MM.1S (cell line): Measurements from ENCODE around the gene SFRP5.

Source experiments
- DNase-seq: peaks from one replicate; pipeline ENCODE4 v3.0.0-alpha.2; 2015
- H2AFZ ChIP-seq: fragments of 300-600 bp; sonication (generic); 2 replicates; pipeline ENCODE4 v1.6.0; 2016; ENCODE audit warnings: antibody characterized with exemption, low read length
- H3F3A ChIP-seq: fragments of 300-600 bp; sonication (generic); 2 replicates; pipeline ENCODE4 v1.6.1; 2016; ENCODE audit warnings: mild to moderate bottlenecking, antibody characterized with exemption, low read length, moderate library complexity, mixed read lengths; ENCODE audit not compliant: insufficient read depth
- H3K27ac ChIP-seq: fragments of 300-600 bp; sonication (generic); 2 replicates; pipeline ENCODE4 v1.5.1; 2016; ENCODE audit warnings: mild to moderate bottlenecking, low read length
- H3K27me3 ChIP-seq: fragments of 300-600 bp; sonication (generic); replicated peaks from 2 replicates; pipeline ENCODE4 v1.6.0; 2016; ENCODE audit warnings: low read length; ENCODE audit not compliant: insufficient read depth
- H3K36me3 ChIP-seq: fragments of 300-600 bp; sonication (generic); replicated peaks from 2 replicates; pipeline ENCODE4 v1.6.1; 2016; ENCODE audit warnings: mild to moderate bottlenecking, low read length, mixed read lengths; ENCODE audit not compliant: insufficient read depth
- H3K4me1 ChIP-seq: fragments of 300-600 bp; sonication (generic); 2 replicates; pipeline ENCODE4 v1.6.1; 2016; ENCODE audit warnings: low read length, mixed read lengths
- H3K4me2 ChIP-seq: fragments of 300-600 bp; sonication (generic); 2 replicates; pipeline ENCODE4 v1.6.0; 2016; ENCODE audit warnings: low read depth, low read length
- H3K4me3 ChIP-seq: fragments of 300-600 bp; sonication (generic); 2 replicates; pipeline ENCODE4 v1.5.1; 2016; ENCODE audit warnings: low read length, mixed read lengths
- H3K79me2 ChIP-seq: fragments of 300-600 bp; sonication (generic); 2 replicates; pipeline ENCODE4 v1.6.1; 2016; ENCODE audit warnings: mixed run types, low read length, mixed read lengths
- H3K9ac ChIP-seq: fragments of 300-600 bp; sonication (generic); 2 replicates; pipeline ENCODE4 v1.6.1; 2016; ENCODE audit warnings: low read length, mixed read lengths
- H3K9me2 ChIP-seq: fragments of 300-600 bp; sonication (generic); replicated peaks from 2 replicates; pipeline ENCODE4 v1.6.1; 2016; ENCODE audit warnings: mild to moderate bottlenecking, low read length, mixed read lengths; ENCODE audit not compliant: insufficient read depth
- H3K9me3 ChIP-seq: fragments of 300-600 bp; sonication (generic); replicated peaks from 2 replicates; pipeline ENCODE4 v1.6.1; 2016; ENCODE audit warnings: mild to moderate bottlenecking, low read length, mixed read lengths; ENCODE audit not compliant: insufficient read depth
- H4K20me1 ChIP-seq: fragments of 300-600 bp; sonication (generic); 2 replicates; pipeline ENCODE4 v1.6.1; 2016; ENCODE audit warnings: mild to moderate bottlenecking, low read length, moderate library complexity, mixed read lengths; ENCODE audit not compliant: insufficient read depth
- CTCF ChIP-seq: fragments of 300-600 bp; sonication (generic); IDR thresholded peaks from 2 replicates; pipeline ENCODE4 v1.5.1; 2016; ENCODE audit warnings: antibody characterized with exemption, low read length, mixed read lengths
- EZH2 ChIP-seq: fragments of 300-600 bp; sonication (generic); optimal IDR thresholded peaks from 2 replicates; pipeline ENCODE3; 2017; ENCODE audit warnings: low read depth, mild to moderate bottlenecking, antibody characterized with exemption, low read length, mixed read lengths
- EZH2phosphoT487 ChIP-seq: fragments of 300-600 bp; sonication (generic); IDR thresholded peaks from 2 replicates; pipeline ENCODE4 v1.6.1; 2018; ENCODE audit warnings: antibody characterized with exemption, low read length

Gene SFRP5

GRCh38 chr10:97717627-97718026, 54.2 kb downstream of the SFRP5 start:
- Histone ChIP-seq H3K9me2 (no peaks in the 10 kb centered on the region), H3K4me3 (no peak overlapping the region), H3K4me1 (peaks cover 7% of the 10 kb centered on the region; the same call in 1 of the 2 replicates), H3K9ac (no peak overlapping the region), H4K20me1 (no peaks in the 10 kb centered on the region), H3K36me3 (no peaks in the 10 kb centered on the region), H2AFZ (no peak overlapping the region), H3K27ac (no peak overlapping the region), H3K4me2 (no peak overlapping the region), H3K9me3 (no peaks in the 10 kb centered on the region), H3F3A (no peaks in the 10 kb centered on the region), H3K27me3 (peaks cover 13% of the 10 kb centered on the region), H3K79me2 (no peaks in the 10 kb centered on the region)
- DNase-seq, result no peak
- TF ChIP-seq EZH2phosphoT487 (no peak), EZH2 (no peak), CTCF (no peak)
